K562 (cell line): ENCODE data around the gene MEAF6. TPM values are rescaled to one million over a fixed set of nuclear protein-coding genes. Genes with fewer than 3 reads are reported as not detected.

ENCODE experiments used
- ATAC-seq: fragments of 200-7000 bp; cut with Tn5 transposase; 3 replicates; pipeline ENCODE4 v1.9.1; 2020; ENCODE audit warnings: moderate library complexity
- BruUV-seq: library from RNA; stranded (reverse); fragments of 400-500 nt; replicated peaks from 2 replicates; lab custom pipeline; 2021; lab: Mats Ljungman, UMichigan
- CTCF ChIA-PET: fragments of 300-600 bp; formaldehyde crosslinking; extraction: SDS; loops from one replicate; lab custom pipeline; 2021; ENCODE audit warnings: low intra/inter-chr PET ratio; lab: Yijun Ruan, JAX
- POLR2A ChIA-PET: fragments of 300-600, 350-650 bp; sonication (Branson Sonifier 250); formaldehyde crosslinking; extraction: SDS; loops from one replicate; lab custom pipeline; 2021; ENCODE audit warnings: antibody characterized with exemption, inconsistent platforms; lab: Yijun Ruan, JAX
- DNase-seq, 4 experiments: peaks; one replicate each; pipeline versions ENCODE4 v3.0.0 to v3.0.0-alpha.2; 2011 to 2018; ENCODE audit warnings: low spot score in 3 of 4, mixed read lengths in 3 of 4; ENCODE audit errors: extremely low read depth in 1 of 4
- FAIRE-seq: peaks from 2 replicates; lab custom pipeline; 2011; peaks lifted over from hg19 to GRCh38; lab: Jason Lieb, UNC
- H2AFZ ChIP-seq: 2 replicates; pipeline ENCODE4 v1.6.0; 2011; ENCODE audit warnings: low read depth, low read length, control low read depth, inconsistent platforms
- H3K27ac ChIP-seq: fragments of 200-600 bp; 3 replicates; pipeline ENCODE4 v1.8.0; 2011; ENCODE audit warnings: low read depth, mild to moderate bottlenecking, control low read depth, inconsistent platforms, low read length, moderate library complexity, mixed read lengths; ENCODE audit errors: extremely low read depth
- H3K27me3 ChIP-seq, 2 experiments: fragments of 300-600 bp in 1 of 2; 2 replicates in 1 of 2; 3 replicates in 1 of 2; pipeline versions ENCODE4 v1.6.0 to v1.8.0; 2011; ENCODE audit warnings: inconsistent platforms in 2 of 2, low read length in 2 of 2, mild to moderate bottlenecking in 1 of 2, mixed read lengths in 1 of 2, moderate library complexity in 1 of 2; ENCODE audit not compliant: control insufficient read depth in 2 of 2, insufficient read depth in 2 of 2
- H3K36me3 ChIP-seq: fragments of 300-600 bp; 3 replicates; pipeline ENCODE4 v1.8.0; 2011; ENCODE audit warnings: mild to moderate bottlenecking, low read length, inconsistent platforms; ENCODE audit not compliant: control insufficient read depth, insufficient read depth
- H3K4me1 ChIP-seq, 2 experiments: fragments of 200-600 bp in 1 of 2; replicated peaks in 1 of 2; 2 replicates in 1 of 2; 3 replicates in 1 of 2; pipeline versions ENCODE4 v1.5.1 to v1.8.0; 2011; ENCODE audit warnings: inconsistent platforms in 2 of 2, low read length in 2 of 2, mild to moderate bottlenecking in 1 of 2, mixed read lengths in 1 of 2, moderate library complexity in 1 of 2; ENCODE audit not compliant: control insufficient read depth in 2 of 2, insufficient read depth in 2 of 2
- H3K4me2 ChIP-seq: 2 replicates; pipeline ENCODE4 v1.6.1; 2011; ENCODE audit warnings: low read length, control low read depth, inconsistent platforms, mixed read lengths; ENCODE audit not compliant: insufficient read depth
- H3K4me3 ChIP-seq: fragments of 200-600 bp; sonication (generic), shearing (Covaris generic); 2 replicates; pipeline ENCODE4 v1.5.1; 2016; ENCODE audit warnings: control low read depth, inconsistent platforms
- H3K79me2 ChIP-seq: fragments of 200-600 bp; 3 replicates; pipeline ENCODE4 v1.8.0; 2011; ENCODE audit warnings: low read length, inconsistent platforms; ENCODE audit not compliant: control insufficient read depth, insufficient read depth
- H3K9ac ChIP-seq, 2 experiments: 2 replicates each; pipeline versions ENCODE4 v1.6.0 to v1.6.1; 2011; ENCODE audit warnings: low read depth in 2 of 2, low read length in 2 of 2, control low read depth in 1 of 2, inconsistent platforms in 1 of 2, mild to moderate bottlenecking in 1 of 2, mixed read lengths in 1 of 2; ENCODE audit not compliant: insufficient read depth in 1 of 2
- H3K9me1 ChIP-seq: one replicate; pipeline ENCODE4 v1.6.0; 2011; ENCODE audit warnings: inconsistent platforms, mild to moderate bottlenecking, low read length, moderate library complexity; ENCODE audit not compliant: control insufficient read depth, insufficient read depth
- H3K9me3 ChIP-seq: replicated peaks from 2 replicates; pipeline ENCODE4 v1.5.1; 2011; ENCODE audit warnings: low read depth, low read length, inconsistent platforms; ENCODE audit not compliant: control insufficient read depth, insufficient read depth
- H4K20me1 ChIP-seq: replicated peaks from 2 replicates; pipeline ENCODE4 v1.6.1; 2011; ENCODE audit warnings: low read length, inconsistent platforms, mixed read lengths; ENCODE audit not compliant: control insufficient read depth, insufficient read depth
- CTBP1 ChIP-seq: fragments of 450-650 bp; IDR thresholded peaks from 2 replicates; pipeline ENCODE4 v1.6.1; 2016; ENCODE audit warnings: borderline replicate concordance
- DPF2 ChIP-seq: fragments of 450-650 bp; IDR thresholded peaks from 2 replicates; pipeline ENCODE4 v1.6.1; 2016
- KDM5B ChIP-seq: fragments of 200-600 bp; sonication (generic); IDR thresholded peaks from 2 replicates; pipeline ENCODE4 v1.6.1; 2012; ENCODE audit warnings: low read depth, mild to moderate bottlenecking, moderate library complexity, low read length, control low read depth, inconsistent platforms; ENCODE audit not compliant: insufficient replicate concordance
- RB1 ChIP-seq: fragments of 450-650 bp; IDR thresholded peaks from 2 replicates; pipeline ENCODE4 v1.6.1; 2017; ENCODE audit warnings: low read depth, mild to moderate bottlenecking
- RFX1 ChIP-seq: fragments of 450-650 bp; IDR thresholded peaks from 2 replicates; pipeline ENCODE4 v1.6.1; 2016; ENCODE audit warnings: mild to moderate bottlenecking, moderate library complexity
- SIN3A ChIP-seq, 2 experiments: fragments of 150-350 bp in 1 of 2; IDR thresholded peaks; 2 replicates each; pipeline ENCODE4 v1.6.1; 2011 to 2016; ENCODE audit warnings: borderline replicate concordance in 2 of 2, low read depth in 2 of 2, low read length in 2 of 2, mild to moderate bottlenecking in 2 of 2, moderate library complexity in 2 of 2; ENCODE audit not compliant: control insufficient read depth in 1 of 2
- SP1 ChIP-seq: sonication (generic); formaldehyde crosslinking; IDR thresholded peaks from 2 replicates; pipeline ENCODE4 v1.8.1; 2022; ENCODE audit warnings: mild to moderate bottlenecking, missing genetic modification reagents
- SUPT5H ChIP-seq: fragments of 450-650 bp; IDR thresholded peaks from 2 replicates; pipeline ENCODE4 v1.6.1; 2016
- ZEB2 ChIP-seq: fragments of 450-650 bp; IDR thresholded peaks from 2 replicates; pipeline ENCODE4 v1.6.1; 2016
- ZNF184 ChIP-seq: sonication (generic); formaldehyde crosslinking; IDR thresholded peaks from 2 replicates; pipeline ENCODE4 v1.5.0; 2020; ENCODE audit warnings: missing genetic modification reagents
- ZNF395 ChIP-seq: fragments of 200-800 bp; sonication (Bioruptor generic); IDR thresholded peaks from 2 replicates; pipeline ENCODE4 v1.6.1; 2017; ENCODE audit warnings: missing genetic modification characterization, missing compliant biosample characterization
- ZSCAN29 ChIP-seq: fragments of 450-650 bp; IDR thresholded peaks from 2 replicates; pipeline ENCODE4 v1.6.1; 2017
- WGBS: fragments of 100-300 bp; shearing (Covaris generic); methylation state at CpG from one replicate; pipeline ENCODE4 v1.1.6; 2016; ENCODE audit warnings: low coverage, mixed read lengths; ENCODE audit not compliant: insufficient coverage; ENCODE audit errors: missing lambda C conversion rate; 5-methylcytosine and 5-hydroxymethylcytosine counted together
- in situ Hi-C: fragments of 300-500 bp; cut with MboI; formaldehyde crosslinking; loops from 4 replicates; pipeline ENCODE4 v1.15.0; 2018; ENCODE audit warnings: inconsistent platforms, mixed read lengths
- intact Hi-C: fragments of 100-400 bp; cut with micrococcal nuclease; formaldehyde crosslinking; loops from 2 replicates; pipeline ENCODE4 v1.14.2; 2022
- polyA plus RNA-seq, 8 experiments: library from polyadenylated mRNA; depleted of rRNA in 4 of 8; stranded (reverse) in 5 of 8; unstranded in 3 of 8; fragments of >200 nt; fragmentation: Nextera tagmentation in 2 of 8; fragmentation: Illumina TruSeq in 1 of 8; extraction: Ambion mirVana in 2 of 8; extraction: Trizol in 1 of 8; gene quantifications; 2 replicates each; pipeline versions ENCODE4 v1.2.1 to v1.2.3, GENCODE V29; 2011 to 2014; ENCODE audit warnings: inconsistent platforms in 1 of 8, missing spikeins in 1 of 8
- total RNA-seq, 7 experiments: library from RNA; depleted of rRNA in 6 of 7; stranded (reverse); fragments of >200 nt in 6 of 7; fragmentation: Illumina TruSeq in 2 of 7; extraction: Trizol in 2 of 7; gene quantifications; 2 replicates each; pipeline versions ENCODE4 v1.2.1 to v1.2.3, GENCODE V29; 2011 to 2021; ENCODE audit warnings: low replicate concordance in 1 of 7
- TF ChIP-seq, protein P1 (sequence below): fragments of 250-450 bp; sonication (Bioruptor Pico); IDR thresholded peaks from 2 replicates; pipeline ENCODE4 v1.5.0; 2020; ENCODE audit warnings: mild to moderate bottlenecking, borderline replicate concordance
- TF ChIP-seq, protein P2 (sequence below): fragments of 450-650 bp; IDR thresholded peaks from 2 replicates; pipeline ENCODE4 v1.6.1; 2016; ENCODE audit warnings: borderline replicate concordance
- TF ChIP-seq, protein P3 (sequence below): sonication (generic); formaldehyde crosslinking; IDR thresholded peaks from 2 replicates; pipeline ENCODE4 v1.9.0; 2022; ENCODE audit warnings: mild to moderate bottlenecking, missing genetic modification reagents

Gene MEAF6
- total and polyA plus RNA-seq, 9 of the 15 experiments (the other 6 are each of a cell fraction or from before 2014, with no cell fraction given) = 55.0 to 151 (median 92.3) TPM

DNA sequence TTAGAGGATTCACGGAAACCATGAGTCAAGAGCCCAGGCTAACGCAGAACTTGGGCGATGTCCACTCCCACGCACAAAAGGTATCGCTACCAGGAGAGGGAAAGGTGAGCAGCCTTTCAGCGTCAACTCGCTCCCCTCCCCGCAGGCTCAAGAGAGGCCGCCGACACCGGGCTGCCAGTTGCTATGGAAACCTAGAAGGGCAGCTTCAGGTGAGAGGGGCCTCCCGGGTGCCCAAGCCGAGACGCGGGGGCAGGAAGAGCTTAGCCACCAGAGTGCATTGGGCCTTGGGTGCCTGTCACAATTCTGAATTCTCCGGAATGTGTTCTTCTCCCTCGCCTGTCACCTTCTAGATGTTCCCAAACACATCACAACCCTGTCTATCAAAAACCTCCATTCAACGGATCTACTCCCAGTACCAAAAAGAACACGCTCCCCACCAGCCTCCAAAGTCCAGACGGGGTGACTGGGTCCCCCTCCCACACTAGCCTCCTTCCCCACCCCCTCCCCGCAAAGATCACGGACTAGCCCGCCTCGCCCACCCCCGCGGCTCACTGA lies 694 bp downstream of the MEAF6 start:
- Histone ChIP-seq H3K36me3 (peaks cover 32% of the 10 kb centered on the region), H3K4me1 (peaks cover 13 to 17% of the 10 kb centered on the region in 2 experiments; a peak in 4 of 5 replicates), H3K4me2 (peak overlapping the region; percentile 96), H2AFZ (peak overlapping the region; percentile 98), H3K27me3 (no peaks in the 10 kb centered on the region), H3K27ac (peak overlapping the region; percentile 99; the same call in 2 of the 3 replicates), H3K4me3 (peak overlapping the region; percentile 97), H3K9ac (peak overlapping the region; percentile 96 to 97), H3K9me3 (no peaks in the 10 kb centered on the region), H3K79me2 (peaks cover 41% of the 10 kb centered on the region), H3K9me1 (peaks cover 4% of the 10 kb centered on the region), H4K20me1 (peaks cover 4% of the 10 kb centered on the region; the same call in 1 of the 2 replicates)
- intact Hi-C loops (loop anchor here (5.0 kb wide), 1 partner anchor 43 kb away; the partner anchor contains the start of gene DNALI1), in situ Hi-C loops (no loop called here)
- ATAC-seq (peak; percentile 26), DNase-seq (peak; percentile 50 to 75 (median 63)), FAIRE-seq (no peak)
- WGBS = under 1% methylated on average over 20 of the region's 26 CpGs
- BruUV-seq = TSS peak; percentile 64
- POLR2A ChIA-PET = interaction anchor here (0.5 to 4.5 kb wide), 13 partner anchors 8 to 1035 kb away, joined by 3 to 42 read pairs (median 8); partner anchors contain the start of gene SNIP1
- CTCF ChIA-PET = interaction anchor here (0.6 to 1.1 kb wide), 3 partner anchors 14 to 345 kb away, joined by 3 to 4 read pairs (median 3); partner anchors contain the start of gene MTF1
- TF ChIP-seq, protein P1, sequence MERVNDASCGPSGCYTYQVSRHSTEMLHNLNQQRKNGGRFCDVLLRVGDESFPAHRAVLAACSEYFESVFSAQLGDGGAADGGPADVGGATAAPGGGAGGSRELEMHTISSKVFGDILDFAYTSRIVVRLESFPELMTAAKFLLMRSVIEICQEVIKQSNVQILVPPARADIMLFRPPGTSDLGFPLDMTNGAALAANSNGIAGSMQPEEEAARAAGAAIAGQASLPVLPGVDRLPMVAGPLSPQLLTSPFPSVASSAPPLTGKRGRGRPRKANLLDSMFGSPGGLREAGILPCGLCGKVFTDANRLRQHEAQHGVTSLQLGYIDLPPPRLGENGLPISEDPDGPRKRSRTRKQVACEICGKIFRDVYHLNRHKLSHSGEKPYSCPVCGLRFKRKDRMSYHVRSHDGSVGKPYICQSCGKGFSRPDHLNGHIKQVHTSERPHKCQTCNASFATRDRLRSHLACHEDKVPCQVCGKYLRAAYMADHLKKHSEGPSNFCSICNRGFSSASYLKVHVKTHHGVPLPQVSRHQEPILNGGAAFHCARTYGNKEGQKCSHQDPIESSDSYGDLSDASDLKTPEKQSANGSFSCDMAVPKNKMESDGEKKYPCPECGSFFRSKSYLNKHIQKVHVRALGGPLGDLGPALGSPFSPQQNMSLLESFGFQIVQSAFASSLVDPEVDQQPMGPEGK (CRISPR knock-in tag) = no peak
- TF ChIP-seq KDM5B = no peak
- peak; percentile 19; the same call in 1 of the 2 replicates for TF ChIP-seq SP1 (CRISPR knock-in tag)
- peak; percentile 27; the same call in 1 of the 2 replicates for TF ChIP-seq CTBP1
- TF ChIP-seq, protein P2, sequence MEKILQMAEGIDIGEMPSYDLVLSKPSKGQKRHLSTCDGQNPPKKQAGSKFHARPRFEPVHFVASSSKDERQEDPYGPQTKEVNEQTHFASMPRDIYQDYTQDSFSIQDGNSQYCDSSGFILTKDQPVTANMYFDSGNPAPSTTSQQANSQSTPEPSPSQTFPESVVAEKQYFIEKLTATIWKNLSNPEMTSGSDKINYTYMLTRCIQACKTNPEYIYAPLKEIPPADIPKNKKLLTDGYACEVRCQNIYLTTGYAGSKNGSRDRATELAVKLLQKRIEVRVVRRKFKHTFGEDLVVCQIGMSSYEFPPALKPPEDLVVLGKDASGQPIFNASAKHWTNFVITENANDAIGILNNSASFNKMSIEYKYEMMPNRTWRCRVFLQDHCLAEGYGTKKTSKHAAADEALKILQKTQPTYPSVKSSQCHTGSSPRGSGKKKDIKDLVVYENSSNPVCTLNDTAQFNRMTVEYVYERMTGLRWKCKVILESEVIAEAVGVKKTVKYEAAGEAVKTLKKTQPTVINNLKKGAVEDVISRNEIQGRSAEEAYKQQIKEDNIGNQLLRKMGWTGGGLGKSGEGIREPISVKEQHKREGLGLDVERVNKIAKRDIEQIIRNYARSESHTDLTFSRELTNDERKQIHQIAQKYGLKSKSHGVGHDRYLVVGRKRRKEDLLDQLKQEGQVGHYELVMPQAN = peak; percentile 37; the same call in 1 of the 2 replicates
- TF ChIP-seq, protein P3, sequence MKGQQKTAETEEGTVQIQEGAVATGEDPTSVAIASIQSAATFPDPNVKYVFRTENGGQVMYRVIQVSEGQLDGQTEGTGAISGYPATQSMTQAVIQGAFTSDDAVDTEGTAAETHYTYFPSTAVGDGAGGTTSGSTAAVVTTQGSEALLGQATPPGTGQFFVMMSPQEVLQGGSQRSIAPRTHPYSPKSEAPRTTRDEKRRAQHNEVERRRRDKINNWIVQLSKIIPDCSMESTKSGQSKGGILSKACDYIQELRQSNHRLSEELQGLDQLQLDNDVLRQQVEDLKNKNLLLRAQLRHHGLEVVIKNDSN (CRISPR knock-in tag) = 0 out of 2 replicates have a peak, but pooled peaks have one; percentile 13
- no peak for TF ChIP-seq ZNF184
- TF ChIP-seq RB1 = 0 out of 2 replicates have a peak, but pooled peaks have one; percentile 39
- peak in 1 of 2 experiments; percentile 60; a peak in 1 of 4 replicates for TF ChIP-seq SIN3A (IDR thresholded peaks at IDR 0.05; ENCODE audit: borderline replicate concordance in 2 of 2, control insufficient read depth in 1 of 2, low read depth in 2 of 2, low read length in 2 of 2)
- TF ChIP-seq ZSCAN29 = 0 out of 2 replicates have a peak, but pooled peaks have one; percentile 46
- no peak for TF ChIP-seq SUPT5H
- peak; percentile 95 for TF ChIP-seq RFX1
- peak; percentile 78; the same call in 1 of the 2 replicates for TF ChIP-seq ZEB2
- 0 out of 2 replicates have a peak, but pooled peaks have one; percentile 53 for TF ChIP-seq ZNF395
- TF ChIP-seq DPF2 = 0 out of 2 replicates have a peak, but pooled peaks have one; percentile 9
